Measurements from ENCODE around the gene FRAS1.

GRCh38 chr4:78357122-78357521, 300.0 kb downstream of the FRAS1 start:
- no peak for TF ChIP-seq SPI1 (IDR thresholded peaks at IDR 0.05; ENCODE audit: low read depth, low read length)
- no peak for TF ChIP-seq POLR2A (IDR thresholded peaks at IDR 0.05; ENCODE audit: low read depth, low read length)
- TF ChIP-seq POLR2AphosphoS5 (IDR thresholded peaks at IDR 0.05; ENCODE audit: low read depth, low read length): no peak
- no peak for TF ChIP-seq TAF1 (IDR thresholded peaks at IDR 0.05; ENCODE audit: low read depth, low read length)
- TF ChIP-seq POU2F2 (IDR thresholded peaks at IDR 0.05; ENCODE audit: low read depth, low read length): no peak
- no peak for TF ChIP-seq PAX5 (IDR thresholded peaks at IDR 0.05; ENCODE audit: insufficient read depth, low read length, severe bottlenecking)

Measured in GM12891 (cell line).